Prostate gland (tissue), 2 donors: ENCODE measurements around the gene ABCA13. TPM values are rescaled to one million over a fixed set of nuclear protein-coding genes. Genes with fewer than 3 reads are reported as not detected.

ENCODE experiments used
- DNase-seq: peaks from one replicate; pipeline ENCODE4 v3.0.0-alpha.2; 2019; ENCODE audit warnings: low spot score
- H3K27ac ChIP-seq, 2 donors: fragments of 200-600 bp; sonication (generic); 2 replicates each; pipeline ENCODE4 v1.5.1; 2017 to 2019
- H3K27me3 ChIP-seq: fragments of 200-600 bp; sonication (generic); replicated peaks from 2 replicates; pipeline ENCODE4 v1.5.1; 2019; ENCODE audit not compliant: insufficient read depth
- H3K36me3 ChIP-seq, 2 donors: fragments of 200-600 bp; sonication (generic); 1 replicate in 1 of 2; 2 replicates in 1 of 2; pipeline versions ENCODE4 v1.5.1 to v1.8.1; 2017 to 2019
- H3K4me1 ChIP-seq: fragments of 200-600 bp; sonication (generic); replicated peaks from 2 replicates; pipeline ENCODE4 v1.5.1; 2019
- H3K4me3 ChIP-seq, 2 donors: fragments of 200-600 bp; sonication (generic); 2 replicates each; pipeline ENCODE4 v1.5.1; 2017 to 2019
- H3K9me3 ChIP-seq: fragments of 200-600 bp; sonication (generic); 2 replicates; pipeline ENCODE4 v1.5.1; 2017
- POLR2A ChIP-seq: fragments of 450-650 bp; IDR thresholded peaks from one replicate; pipeline ENCODE4 v1.6.1; 2016; ENCODE audit warnings: antibody characterized with exemption, mild to moderate bottlenecking
- POLR2AphosphoS5 ChIP-seq: sonication (generic); formaldehyde crosslinking; IDR thresholded peaks from one replicate; pipeline ENCODE4 v1.6.1; 2017; ENCODE audit warnings: antibody characterized with exemption
- WGBS: methylation state at CpG from one replicate; pipeline ENCODE4 v1.1.5; 2018; 5-methylcytosine and 5-hydroxymethylcytosine counted together
- intact Hi-C: fragments of 100-400 bp; cut with DNase I; formaldehyde crosslinking; loops from one replicate; pipeline ENCODE4 v1.14.2; 2022
- total RNA-seq, 2 donors: library from RNA; depleted of rRNA; stranded (reverse); fragments of >200 nt; gene quantifications; one replicate each; pipeline ENCODE4 v1.1.0, GENCODE V29; 2016
- TF ChIP-seq, protein P1 (sequence below), 4 experiments: fragments of 200-600 bp in 2 of 4; fragments of 450-650 bp in 2 of 4; sonication (generic) in 2 of 4; IDR thresholded peaks; 1 replicate in 3 of 4; 2 replicates in 1 of 4; pipeline ENCODE4 v1.5.1; 2016 to 2019; ENCODE audit warnings: antibody characterized with exemption in 4 of 4, mild to moderate bottlenecking in 2 of 4, moderate library complexity in 2 of 4

Gene ABCA13
- total RNA-seq, 2 donors from 2014 or later: 0.14 to 3.5 TPM

GRCh38 chr7:48173756-48174382 is 2.6 kb downstream of the ABCA13 start:
- Histone ChIP-seq H3K4me1 (no peaks in the 10 kb centered on the region), H3K9me3 (no peaks in the 10 kb centered on the region), H3K36me3 (no peaks in the 10 kb centered on the region), H3K27me3 (no peaks in the 10 kb centered on the region), H3K27ac (no peak overlapping the region), H3K4me3 (no peak overlapping the region)
- TF ChIP-seq POLR2A (no peak), POLR2AphosphoS5 (no peak)
- TF ChIP-seq, protein P1, sequence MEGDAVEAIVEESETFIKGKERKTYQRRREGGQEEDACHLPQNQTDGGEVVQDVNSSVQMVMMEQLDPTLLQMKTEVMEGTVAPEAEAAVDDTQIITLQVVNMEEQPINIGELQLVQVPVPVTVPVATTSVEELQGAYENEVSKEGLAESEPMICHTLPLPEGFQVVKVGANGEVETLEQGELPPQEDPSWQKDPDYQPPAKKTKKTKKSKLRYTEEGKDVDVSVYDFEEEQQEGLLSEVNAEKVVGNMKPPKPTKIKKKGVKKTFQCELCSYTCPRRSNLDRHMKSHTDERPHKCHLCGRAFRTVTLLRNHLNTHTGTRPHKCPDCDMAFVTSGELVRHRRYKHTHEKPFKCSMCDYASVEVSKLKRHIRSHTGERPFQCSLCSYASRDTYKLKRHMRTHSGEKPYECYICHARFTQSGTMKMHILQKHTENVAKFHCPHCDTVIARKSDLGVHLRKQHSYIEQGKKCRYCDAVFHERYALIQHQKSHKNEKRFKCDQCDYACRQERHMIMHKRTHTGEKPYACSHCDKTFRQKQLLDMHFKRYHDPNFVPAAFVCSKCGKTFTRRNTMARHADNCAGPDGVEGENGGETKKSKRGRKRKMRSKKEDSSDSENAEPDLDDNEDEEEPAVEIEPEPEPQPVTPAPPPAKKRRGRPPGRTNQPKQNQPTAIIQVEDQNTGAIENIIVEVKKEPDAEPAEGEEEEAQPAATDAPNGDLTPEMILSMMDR (IDR thresholded peaks at IDR 0.05): no peak
- intact Hi-C loops: no loop called here
- 42% methylated on average over 1 of the region's 1 CpG for WGBS
- no peak for DNase-seq

DNA sequence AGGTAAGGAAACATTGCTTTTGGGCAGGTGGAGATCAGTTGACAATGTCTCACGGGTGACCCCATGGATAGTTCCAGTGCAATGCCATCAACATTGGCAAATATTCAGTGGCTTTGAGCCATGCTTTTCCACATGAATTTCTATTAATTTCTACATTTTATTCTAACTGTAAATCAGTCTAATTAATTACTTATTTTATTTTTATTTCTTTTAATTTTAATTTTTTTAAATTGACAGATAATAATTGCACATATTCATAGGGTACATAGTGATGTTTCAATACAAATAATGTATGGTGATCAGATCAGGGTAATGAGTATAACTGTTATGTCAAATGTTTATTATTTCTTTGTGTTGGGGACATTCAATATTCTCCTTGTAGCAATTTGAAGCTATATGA is 3.8 kb downstream of the ABCA13 start:
- TF ChIP-seq, protein P1 (IDR thresholded peaks at IDR 0.05): no peak
- TF ChIP-seq POLR2A (no peak), POLR2AphosphoS5 (no peak)
- WGBS: 76% methylated on average over 1 of the region's 1 CpG
- H3K27ac ChIP-seq: no peak overlapping the region
- no peak for DNase-seq
- no peaks in the 10 kb centered on the region for H3K9me3 ChIP-seq
- no peak overlapping the region for H3K4me3 ChIP-seq
- no peaks in the 10 kb centered on the region for H3K4me1 ChIP-seq
- H3K27me3 ChIP-seq: no peaks in the 10 kb centered on the region
- intact Hi-C loops: no loop called here
- no peaks in the 10 kb centered on the region for H3K36me3 ChIP-seq

DNA sequence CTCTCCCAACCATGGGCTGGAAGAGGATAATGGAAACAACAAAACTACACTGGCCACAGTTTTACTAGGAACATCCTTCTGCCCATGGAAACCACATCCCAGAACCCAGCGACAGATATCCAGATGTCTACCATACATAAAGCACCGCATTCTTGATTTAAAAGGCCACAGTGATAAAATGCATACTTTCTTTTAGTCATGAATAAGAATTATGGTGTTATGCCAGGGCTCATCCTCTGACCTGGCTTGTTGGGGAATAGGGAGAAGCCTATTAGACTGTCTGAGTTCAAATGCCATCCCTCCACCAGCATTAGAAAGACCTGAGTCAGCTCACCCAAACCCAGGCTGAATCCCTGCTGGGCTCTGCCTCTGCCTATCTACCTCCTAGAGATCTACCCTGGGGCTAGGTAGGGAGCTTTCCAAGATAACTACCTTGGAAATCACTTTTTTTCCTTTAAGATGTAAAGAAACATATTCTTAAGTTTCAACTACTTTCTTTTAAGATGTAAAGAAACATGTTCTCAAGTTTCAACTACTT is 5.2 kb downstream of the ABCA13 start:
- intact Hi-C loops: no loop called here
- TF ChIP-seq POLR2A (no peak), POLR2AphosphoS5 (no peak)
- TF ChIP-seq, protein P1 (IDR thresholded peaks at IDR 0.05): no peak
- no peaks in the 10 kb centered on the region for H3K9me3 ChIP-seq
- no peak for DNase-seq
- no peaks in the 10 kb centered on the region for H3K27me3 ChIP-seq
- no peaks in the 10 kb centered on the region for H3K4me1 ChIP-seq
- H3K4me3 ChIP-seq: no peak overlapping the region
- WGBS: 75% methylated on average over 2 of the region's 2 CpGs
- no peaks in the 10 kb centered on the region for H3K36me3 ChIP-seq
- H3K27ac ChIP-seq: no peak overlapping the region

DNA sequence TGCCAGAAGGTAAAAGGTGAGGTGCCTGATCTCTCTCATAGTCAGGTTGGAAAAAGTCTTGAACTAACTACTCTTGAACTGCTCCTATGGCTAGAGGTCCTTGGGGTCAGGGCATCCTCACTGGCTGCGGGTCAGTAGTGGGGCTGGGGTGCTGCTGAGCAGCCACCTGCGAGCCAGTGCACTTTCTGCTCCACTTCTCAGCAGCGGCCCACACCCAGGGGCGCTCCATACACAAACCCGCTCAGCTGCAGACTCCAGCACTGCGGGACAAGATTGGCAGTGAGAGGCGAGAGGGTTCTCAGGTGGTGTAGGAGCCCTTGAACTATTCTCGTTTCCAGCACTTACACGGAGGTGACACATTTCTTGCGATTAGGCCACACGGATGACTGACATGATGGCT is 6.0 kb downstream of the ABCA13 start:
- no peaks in the 10 kb centered on the region for H3K4me1 ChIP-seq
- H3K36me3 ChIP-seq: no peaks in the 10 kb centered on the region
- WGBS: 82% methylated on average over 11 of the region's 11 CpGs
- H3K4me3 ChIP-seq: no peak overlapping the region
- H3K27me3 ChIP-seq: no peaks in the 10 kb centered on the region
- TF ChIP-seq, protein P1 (IDR thresholded peaks at IDR 0.05): no peak
- TF ChIP-seq POLR2AphosphoS5: no peak
- no peak for TF ChIP-seq POLR2A
- H3K9me3 ChIP-seq: no peaks in the 10 kb centered on the region
- no peak overlapping the region for H3K27ac ChIP-seq
- intact Hi-C loops: no loop called here
- no peak for DNase-seq

DNA sequence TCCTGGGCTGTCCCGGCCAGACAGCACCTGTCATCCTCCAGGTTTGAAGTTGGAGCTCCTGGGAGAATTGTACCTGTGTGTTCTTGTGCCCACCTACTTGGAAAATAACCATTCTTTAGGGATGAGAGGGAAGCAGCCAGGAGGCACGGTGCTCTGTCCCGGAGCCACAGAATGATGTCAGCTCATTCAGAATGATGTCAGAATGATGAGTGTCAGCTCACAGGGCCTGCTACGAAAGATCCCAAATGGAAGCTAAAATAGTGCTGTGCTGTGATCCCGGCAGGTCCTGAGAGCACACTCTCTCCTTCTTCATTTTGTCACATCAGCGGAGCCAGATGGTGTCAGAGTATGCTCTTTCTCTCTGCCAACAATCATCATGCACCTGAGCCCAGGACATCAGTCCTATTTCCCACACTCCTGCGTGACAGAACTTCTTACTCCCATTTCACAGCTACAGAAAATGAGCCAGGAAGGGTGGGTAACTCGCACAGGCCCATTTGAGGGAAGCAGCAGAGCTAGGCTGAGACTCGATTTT is 8.3 kb downstream of the ABCA13 start:
- no peaks in the 10 kb centered on the region for H3K4me1 ChIP-seq
- intact Hi-C loops: no loop called here
- no peaks in the 10 kb centered on the region for H3K27me3 ChIP-seq
- 76% methylated on average over 8 of the region's 9 CpGs for WGBS
- no peak overlapping the region for H3K27ac ChIP-seq
- no peak for TF ChIP-seq POLR2AphosphoS5
- H3K36me3 ChIP-seq: no peaks in the 10 kb centered on the region
- H3K4me3 ChIP-seq: no peak overlapping the region
- no peak for DNase-seq
- no peaks in the 10 kb centered on the region for H3K9me3 ChIP-seq
